Measurements from ENCODE around the gene NTNG1. TPM values are rescaled to one million over a fixed set of nuclear protein-coding genes. Genes with fewer than 3 reads are reported as not detected.

NTNG1 gene
- total RNA-seq, 1 donor from 2014 or later = not detected

GRCh38 chr1:107326824-107327445, 186.1 kb downstream of the NTNG1 start:
- no peak for DNase-seq (ENCODE audit: low read depth in 2 of 2)

GRCh38 chr1:107327446-107327845, 186.6 kb downstream of the NTNG1 start:
- no peak for DNase-seq (ENCODE audit: low read depth in 2 of 2)

- no peak for DNase-seq (ENCODE audit: low read depth in 2 of 2)
Observed at GRCh38 chr1:107328087-107328486, 187.2 kb downstream of the NTNG1 start.

GRCh38 chr1:107339775-107340174, 198.9 kb downstream of the NTNG1 start:
- no peak for DNase-seq (ENCODE audit: low read depth in 2 of 2)

- DNase-seq (ENCODE audit: low read depth in 2 of 2) = no peak
Observed at GRCh38 chr1:107342316-107342715, 201.5 kb downstream of the NTNG1 start.

GRCh38 chr1:107342768-107343167, 201.9 kb downstream of the NTNG1 start:
- DNase-seq (ENCODE audit: low read depth in 2 of 2) = no peak

GRCh38 chr1:107343601-107344000, 202.8 kb downstream of the NTNG1 start:
- no peak for DNase-seq (ENCODE audit: low read depth in 2 of 2)

- no peak for DNase-seq (ENCODE audit: low read depth in 2 of 2)
Observed at GRCh38 chr1:107344268-107344760, 203.5 kb downstream of the NTNG1 start.

GRCh38 chr1:107344836-107345235, 204.0 kb downstream of the NTNG1 start:
- no peak for DNase-seq (ENCODE audit: low read depth in 2 of 2)

GRCh38 chr1:107352850-107353249, 212.0 kb downstream of the NTNG1 start:
- no peak for DNase-seq (ENCODE audit: low read depth in 2 of 2)

- DNase-seq (ENCODE audit: low read depth in 2 of 2) = no peak
Observed at GRCh38 chr1:107357376-107357775, 216.5 kb downstream of the NTNG1 start.

GRCh38 chr1:107358619-107359327, 217.9 kb downstream of the NTNG1 start:
- DNase-seq (ENCODE audit: low read depth in 2 of 2) = no peak

- DNase-seq (ENCODE audit: low read depth in 2 of 2) = no peak
Observed at GRCh38 chr1:107359472-107360241, 218.8 kb downstream of the NTNG1 start.

GRCh38 chr1:107362468-107363140, 221.8 kb downstream of the NTNG1 start:
- no peak for DNase-seq (ENCODE audit: low read depth in 2 of 2)

- DNase-seq (ENCODE audit: low read depth in 2 of 2) = no peak
Observed at GRCh38 chr1:107363154-107363553, 222.3 kb downstream of the NTNG1 start.

- DNase-seq (ENCODE audit: low read depth in 2 of 2) = no peak
Observed at GRCh38 chr1:107365527-107366240, 224.8 kb downstream of the NTNG1 start.

- DNase-seq (ENCODE audit: low read depth in 2 of 2) = no peak
Observed at GRCh38 chr1:107378426-107378825, 237.6 kb downstream of the NTNG1 start.

GRCh38 chr1:107378866-107379265, 238.0 kb downstream of the NTNG1 start:
- DNase-seq (ENCODE audit: low read depth in 2 of 2) = no peak

GRCh38 chr1:107379826-107380225, 239.0 kb downstream of the NTNG1 start:
- no peak for DNase-seq (ENCODE audit: low read depth in 2 of 2)

- DNase-seq (ENCODE audit: low read depth in 2 of 2) = peak in 1 of 2 donors; percentile 82
Observed at GRCh38 chr1:107389410-107390396, 248.9 kb downstream of the NTNG1 start.

Measured in lung microvascular endothelial cell (primary cell).